Smooth muscle cell (in vitro differentiated cells): ENCODE results near the gene GAS2. TPM values are rescaled to one million over a fixed set of nuclear protein-coding genes. Genes with fewer than 3 reads are reported as not detected.

ENCODE experiments used
- polyA plus RNA-seq: library from polyadenylated mRNA; unstranded; fragments of >200 nt; fragmentation: Nextera tagmentation; extraction: Ambion mirVana; gene quantifications from 2 replicates; pipeline ENCODE4 v1.2.1, GENCODE V29; 2016
- small RNA-seq: library from RNA; depleted of rRNA; stranded (forward); fragments of <200 nt; gene quantifications from one replicate; pipeline ENCODE3, GENCODE V24; 2014
- total RNA-seq: library from RNA; depleted of rRNA; stranded (reverse); fragments of >200 nt; gene quantifications from 2 replicates; pipeline ENCODE4 v1.2.3, GENCODE V29; 2014

The GAS2 gene
- total and polyA plus RNA-seq, 2 experiments from 2014 or later = 0.31 to 1.3 TPM

Small RNA genes within 50 kb of the gene (small RNA-seq; reads per million reads assigned to genes)
- gene RNA5SP338 = 0.21 reads per million

Other genes starting within 250 kb of the GAS2 start
- gene FANCF, start 40.8 kb upstream of the GAS2 start, total RNA-seq = 7.2 and 8.6 TPM in 2 replicates
- 5.6 and 7.0 TPM in 2 replicates for gene FANCF, start 40.8 kb upstream of the GAS2 start, polyA plus RNA-seq
- 1.3 and 3.7 TPM in 2 replicates for gene SVIP, start 163.2 kb downstream of the GAS2 start, total RNA-seq
- 1.1 and 3.4 TPM in 2 replicates for gene SVIP, start 163.2 kb downstream of the GAS2 start, polyA plus RNA-seq
- gene CCDC179, start 193.9 kb downstream of the GAS2 start, total RNA-seq = not detected in 2 replicates
- not detected in 2 replicates for gene CCDC179, start 193.9 kb downstream of the GAS2 start, polyA plus RNA-seq